ENCODE data around the gene DGKI. TPM values are rescaled to one million over a fixed set of nuclear protein-coding genes. Genes with fewer than 3 reads are reported as not detected.

DGKI gene
- total RNA-seq, 2 experiments from 2014 or later: 0.46 TPM; not detected in 1

GRCh38 chr7:137682596-137682995, 164.2 kb downstream of the DGKI start:
- intact Hi-C loops (cut with micrococcal nuclease; ENCODE audit: unreplicated experiment): no loop called here

GRCh38 chr7:137681657-137682562, 164.9 kb downstream of the DGKI start:
- no peak for TF ChIP-seq CTCF (conservative IDR thresholded peaks at IDR 0.05; ENCODE audit: low read length)
- no peak for TF ChIP-seq EZH2phosphoT487 (IDR thresholded peaks at IDR 0.05; ENCODE audit: borderline replicate concordance, low read depth, low read length)
- intact Hi-C loops (cut with micrococcal nuclease; ENCODE audit: unreplicated experiment): no loop called here
- no TSS peak for BruUV-seq (replicated peaks)
- Histone ChIP-seq H3K4me2 (ENCODE audit: low read length) (no peak overlapping the region), H3K4me3 (ENCODE audit: low read depth, low read length, poor library complexity, severe bottlenecking) (no peak overlapping the region), H3K4me1 (ENCODE audit: insufficient read depth, low read length, poor library complexity, severe bottlenecking) (no peaks in the 10 kb centered on the region), H4K20me1 (ENCODE audit: insufficient read depth, low read length) (no peaks in the 10 kb centered on the region), H3K27ac (ENCODE audit: low read depth, low read length, poor library complexity, severe bottlenecking) (no peak overlapping the region), H3K9me2 (ENCODE audit: insufficient read depth, low read length) (no peaks in the 10 kb centered on the region), H2AFZ (ENCODE audit: low read length) (no peak overlapping the region), H3K9me3 (ENCODE audit: low read length) (no peaks in the 10 kb centered on the region), H3K79me2 (ENCODE audit: insufficient read depth, low read depth, low read length) (no peaks in the 10 kb centered on the region), H3K36me3 (ENCODE audit: insufficient read depth, low read length) (no peaks in the 10 kb centered on the region)
- CTCF ChIA-PET (ENCODE audit: unreplicated experiment): no interaction called here
- no peak for DNase-seq (ENCODE audit: low spot score)
- POLR2A ChIA-PET: interaction anchor here (0.8 kb wide), 1 partner anchor 25 kb away, joined by 3 read pairs; no protein-coding TSS in a partner anchor

More at GRCh38 chr7:137682596-137682995, 164.2 kb downstream of the DGKI start:
- Histone ChIP-seq H3K9me3 (ENCODE audit: low read length) (no peaks in the 10 kb centered on the region), H3K9me2 (ENCODE audit: insufficient read depth, low read length) (no peaks in the 10 kb centered on the region), H3K79me2 (ENCODE audit: insufficient read depth, low read depth, low read length) (no peaks in the 10 kb centered on the region), H3K4me1 (ENCODE audit: insufficient read depth, low read length, poor library complexity, severe bottlenecking) (no peaks in the 10 kb centered on the region), H3K36me3 (ENCODE audit: insufficient read depth, low read length) (no peaks in the 10 kb centered on the region), H3K4me3 (ENCODE audit: low read depth, low read length, poor library complexity, severe bottlenecking) (no peak overlapping the region), H4K20me1 (ENCODE audit: insufficient read depth, low read length) (no peaks in the 10 kb centered on the region), H3K4me2 (ENCODE audit: low read length) (no peak overlapping the region), H3K27ac (ENCODE audit: low read depth, low read length, poor library complexity, severe bottlenecking) (no peak overlapping the region), H2AFZ (ENCODE audit: low read length) (no peak overlapping the region)
- no peak for DNase-seq (ENCODE audit: low spot score)
- ChIA-PET POLR2A (no interaction called here), CTCF (ENCODE audit: unreplicated experiment) (no interaction called here)
- TF ChIP-seq CTCF (conservative IDR thresholded peaks at IDR 0.05; ENCODE audit: low read length): no peak
- TF ChIP-seq EZH2phosphoT487 (IDR thresholded peaks at IDR 0.05; ENCODE audit: borderline replicate concordance, low read depth, low read length): no peak
- no TSS peak for BruUV-seq (replicated peaks)
